H1 (cell line): ENCODE data around the gene CNOT1. TPM values are rescaled to one million over a fixed set of nuclear protein-coding genes. Genes with fewer than 3 reads are reported as not detected.
A peak's percentile ranks its signal among the peaks of the same experiment; 100 is the strongest.

Experiments
- CTCF ChIA-PET: fragments of 300-600 bp; sonication (Branson Sonifier 250); formaldehyde crosslinking; loops from one replicate; lab custom pipeline; 2021; ENCODE audit not compliant: partially characterized antibody; lab: Charles Lee
- POLR2A ChIA-PET: fragments of 300-600 bp; sonication (Branson Sonifier 250); formaldehyde crosslinking; loops from one replicate; lab custom pipeline; 2021; ENCODE audit warnings: inconsistent platforms; ENCODE audit not compliant: partially characterized antibody; lab: Charles Lee
- DNase-seq, 2 experiments: peaks; one replicate each; pipeline versions ENCODE4 v3.0.0 to v3.0.0-alpha.2; 2010 to 2022; ENCODE audit warnings: low spot score in 2 of 2, low read depth in 1 of 2, mixed read lengths in 1 of 2
- FAIRE-seq: peaks from 2 replicates; lab custom pipeline; 2011; peaks lifted over from hg19 to GRCh38; lab: Jason Lieb, UNC
- H2AFZ ChIP-seq: 2 replicates; pipeline ENCODE4 v1.8.1; 2012; ENCODE audit warnings: low read length, inconsistent platforms
- H2AK5ac ChIP-seq: 2 replicates; pipeline ENCODE4 v1.6.1; 2013; ENCODE audit warnings: low read depth, low read length
- H2BK120ac ChIP-seq: replicated peaks from 2 replicates; pipeline ENCODE3; 2013; ENCODE audit warnings: low read depth, low read length, inconsistent platforms
- H2BK12ac ChIP-seq: 2 replicates; pipeline ENCODE4 v1.6.1; 2013; ENCODE audit warnings: low read depth, low read length
- H2BK15ac ChIP-seq: 2 replicates; pipeline ENCODE4 v1.6.1; 2013; ENCODE audit warnings: low read length
- H2BK20ac ChIP-seq: 2 replicates; pipeline ENCODE4 v1.6.1; 2013; ENCODE audit warnings: low read length
- H2BK5ac ChIP-seq: 2 replicates; pipeline ENCODE4 v1.6.1; 2013; ENCODE audit warnings: low read depth, low read length
- H3K14ac ChIP-seq: 2 replicates; pipeline ENCODE4 v1.6.1; 2013; ENCODE audit warnings: inconsistent platforms; ENCODE audit not compliant: insufficient read length
- H3K18ac ChIP-seq: 2 replicates; pipeline ENCODE4 v1.6.1; 2013; ENCODE audit warnings: low read length; ENCODE audit errors: extremely low read depth
- H3K23ac ChIP-seq: 2 replicates; pipeline ENCODE4 v1.6.1; 2013; ENCODE audit warnings: inconsistent platforms; ENCODE audit not compliant: insufficient read length
- H3K23me2 ChIP-seq: 2 replicates; pipeline ENCODE4 v1.6.1; 2013; ENCODE audit warnings: low read depth, low read length
- H3K27ac ChIP-seq: 2 replicates; pipeline ENCODE4 v1.6.1; 2011; ENCODE audit warnings: low read depth, low read length, inconsistent platforms
- H3K27me3 ChIP-seq, 4 experiments: replicated peaks in 1 of 4; 1 replicate in 1 of 4; 2 replicates in 3 of 4; pipeline versions ENCODE4 v1.6.1 to v1.8.1; 2011 to 2013; ENCODE audit warnings: low read length in 3 of 4, mild to moderate bottlenecking in 3 of 4, inconsistent platforms in 2 of 4, mixed read lengths in 2 of 4, moderate library complexity in 1 of 4; ENCODE audit not compliant: control insufficient read depth in 3 of 4, insufficient read depth in 3 of 4; ENCODE audit errors: extremely low read depth in 1 of 4
- H3K36me3 ChIP-seq, 4 experiments: 2 replicates each; pipeline versions ENCODE4 v1.6.1 to v1.8.1; 2011 to 2013; ENCODE audit warnings: mild to moderate bottlenecking in 4 of 4, low read length in 3 of 4, moderate library complexity in 2 of 4, control low read depth in 1 of 4, inconsistent platforms in 1 of 4; ENCODE audit not compliant: insufficient read depth in 4 of 4, control insufficient read depth in 2 of 4
- H3K4ac ChIP-seq: replicated peaks from 2 replicates; pipeline ENCODE3; 2013; ENCODE audit warnings: low read length, low read depth, mixed read lengths, inconsistent platforms; ENCODE audit not compliant: insufficient read length
- H3K4me1 ChIP-seq, 4 experiments: replicated peaks in 1 of 4; 1 replicate in 1 of 4; 2 replicates in 3 of 4; pipeline versions ENCODE4 v1.6.1 to v1.8.1; 2011 to 2013; ENCODE audit warnings: low read length in 3 of 4, inconsistent platforms in 2 of 4, mixed read lengths in 1 of 4; ENCODE audit not compliant: insufficient read depth in 4 of 4, control insufficient read depth in 3 of 4
- H3K4me2 ChIP-seq, 2 experiments: 2 replicates each; pipeline versions ENCODE4 v1.6.1 to v1.8.1; 2011 to 2013; ENCODE audit warnings: low read depth in 2 of 2, low read length in 2 of 2, control low read depth in 1 of 2, inconsistent platforms in 1 of 2, mild to moderate bottlenecking in 1 of 2; ENCODE audit not compliant: insufficient read depth in 1 of 2
- H3K4me3 ChIP-seq, 4 experiments: fragments of 200-600, 300-600 bp in 1 of 4; sonication (generic), shearing (Covaris generic), sonication (Bioruptor Twin) in 1 of 4; 2 replicates each; pipeline versions ENCODE4 v1.5.1 to v1.8.1; 2011 to 2016; ENCODE audit warnings: low read length in 4 of 4, low read depth in 3 of 4, control low read depth in 2 of 4, inconsistent platforms in 2 of 4, mild to moderate bottlenecking in 2 of 4, mixed read lengths in 1 of 4, moderate library complexity in 1 of 4; ENCODE audit not compliant: insufficient read depth in 2 of 4; ENCODE audit errors: extremely low read depth in 1 of 4
- H3K56ac ChIP-seq: replicated peaks from 2 replicates; pipeline ENCODE3; 2013; ENCODE audit warnings: low read depth, mild to moderate bottlenecking, mixed read lengths, low read length, inconsistent platforms; ENCODE audit not compliant: insufficient read length
- H3K79me1 ChIP-seq: 2 replicates; pipeline ENCODE4 v1.6.1; 2013; ENCODE audit warnings: low read depth, low read length, control low read depth
- H3K79me2 ChIP-seq, 2 experiments: 2 replicates each; pipeline versions ENCODE4 v1.6.1 to v1.8.1; 2012 to 2013; ENCODE audit warnings: low read length in 2 of 2, mild to moderate bottlenecking in 2 of 2, inconsistent platforms in 1 of 2; ENCODE audit not compliant: insufficient read depth in 2 of 2, control insufficient read depth in 1 of 2
- H3K9ac ChIP-seq, 4 experiments: replicated peaks in 1 of 4; 1 replicate in 1 of 4; 2 replicates in 3 of 4; pipeline versions ENCODE4 v1.6.1 to v1.8.1; 2011 to 2013; ENCODE audit warnings: low read depth in 3 of 4, low read length in 3 of 4, control low read depth in 2 of 4, mild to moderate bottlenecking in 2 of 4, moderate library complexity in 2 of 4, inconsistent platforms in 1 of 4; ENCODE audit errors: extremely low read depth in 1 of 4
- H3K9me3 ChIP-seq, 2 experiments: 2 replicates each; pipeline versions ENCODE4 v1.6.1 to v1.8.1; 2012 to 2013; ENCODE audit warnings: mild to moderate bottlenecking in 2 of 2, moderate library complexity in 2 of 2, control low read depth in 1 of 2, inconsistent platforms in 1 of 2, low read depth in 1 of 2, low read length in 1 of 2, mixed read lengths in 1 of 2; ENCODE audit not compliant: insufficient read depth in 2 of 2
- H4K20me1 ChIP-seq, 2 experiments: replicated peaks in 1 of 2; 2 replicates each; pipeline versions ENCODE3 to v1.8.1; 2011 to 2013; ENCODE audit warnings: inconsistent platforms in 2 of 2, low read length in 2 of 2, mild to moderate bottlenecking in 1 of 2; ENCODE audit not compliant: insufficient read depth in 2 of 2, control insufficient read depth in 1 of 2
- H4K5ac ChIP-seq: 2 replicates; pipeline ENCODE4 v1.6.1; 2013; ENCODE audit warnings: low read length, low read depth, mixed read lengths, inconsistent platforms; ENCODE audit not compliant: insufficient read length
- H4K8ac ChIP-seq: 2 replicates; pipeline ENCODE4 v1.8.0; 2013; ENCODE audit warnings: mild to moderate bottlenecking, moderate library complexity, low read length, inconsistent platforms; ENCODE audit not compliant: insufficient read depth; ENCODE audit errors: extremely low read depth
- H4K91ac ChIP-seq: replicated peaks from 2 replicates; pipeline ENCODE3; 2013; ENCODE audit warnings: low read length, mixed read lengths, inconsistent platforms; ENCODE audit not compliant: insufficient read length
- MAFK ChIP-seq: IDR thresholded peaks from 2 replicates; pipeline ENCODE4 v1.6.1; 2012; ENCODE audit warnings: low read depth, mild to moderate bottlenecking, improper control_type of control experiment, low read length
- RXRA ChIP-seq: IDR thresholded peaks from 2 replicates; pipeline ENCODE4 v1.6.1; 2011; ENCODE audit warnings: low read depth, mild to moderate bottlenecking, low read length, moderate library complexity; ENCODE audit not compliant: insufficient read depth
- SP4 ChIP-seq: IDR thresholded peaks from 2 replicates; pipeline ENCODE4 v1.6.1; 2012; ENCODE audit warnings: low read length, inconsistent platforms
- WGBS, 2 experiments: shearing (Covaris generic) in 1 of 2; methylation state at CpG; one replicate each; pipeline versions ENCODE4 v1.1.6 to v1.1.7; 2013 to 2015; ENCODE audit warnings: low lambda C conversion rate in 2 of 2, mixed read lengths in 2 of 2, inconsistent platforms in 1 of 2, low coverage in 1 of 2, missing lambda C conversion rate in 1 of 2; ENCODE audit not compliant: insufficient replicate concordance in 2 of 2, insufficient coverage in 1 of 2, insufficient read length in 1 of 2; ENCODE audit errors: extremely low coverage in 1 of 2, missing lambda C conversion rate in 1 of 2; 5-methylcytosine and 5-hydroxymethylcytosine counted together
- polyA plus RNA-seq, 7 experiments: library from polyadenylated mRNA; depleted of rRNA in 3 of 7; stranded (reverse) in 5 of 7; unstranded in 2 of 7; fragments of >200 nt in 5 of 7; fragments of 200-250 nt in 2 of 7; gene quantifications; 1 replicate in 5 of 7; 2 replicates in 1 of 7; 4 replicates in 1 of 7; pipeline versions ENCODE4 v1.2.1 to v1.2.3, GENCODE V29; 2011 to 2013; ENCODE audit warnings: missing spikeins in 2 of 7, mixed read lengths in 2 of 7
- total RNA-seq: library from RNA; stranded (reverse); fragmentation: NEBNext Ultra II Directional; extraction: Animal tissue kit (Norgen Biotek cat#: 25700); gene quantifications from 2 replicates; pipeline ENCODE4 v1.2.1, GENCODE V29; 2021

Gene CNOT1
- total and polyA plus RNA-seq, 2 of the 8 experiments (the other 6 are each of a cell fraction or from before 2014, with no cell fraction given), result 306 to 319 TPM

- Histone ChIP-seq H4K5ac (no peak overlapping the region), H3K18ac (no peak overlapping the region), H3K4me2 (no peak overlapping the region), H3K4ac (no peak overlapping the region), H3K23me2 (no peaks in the 10 kb centered on the region), H2BK20ac (no peak overlapping the region), H3K36me3 (peaks cover 41 to 99% (median 83%) of the 10 kb centered on the region in 4 experiments), H3K4me3 (no peak overlapping the region), H2BK5ac (no peak overlapping the region), H3K9me3 (no peaks in the 10 kb centered on the region), H3K23ac (no peak overlapping the region), H2AK5ac (no peak overlapping the region), H3K9ac (no peak overlapping the region; a peak in 1 of 7 replicates), H3K27me3 (no peaks in the 10 kb centered on the region), H3K4me1 (no peaks in the 10 kb centered on the region), H4K91ac (no peak overlapping the region), H2BK120ac (no peak overlapping the region), H2BK15ac (no peak overlapping the region), H3K27ac (0 out of 2 replicates have a peak overlapping the region, but pooled peaks have one; percentile 19), H3K56ac (no peak overlapping the region), H4K20me1 (peaks cover 2 to 4% of the 10 kb centered on the region in 2 experiments), H3K79me1 (no peaks in the 10 kb centered on the region), H2AFZ (no peak overlapping the region), H3K79me2 (0 out of 4 replicates have a peak, but pooled peaks cover 0 to 2% of the 10 kb centered on the region in 2 experiments), H3K14ac (no peak overlapping the region), H2BK12ac (no peak overlapping the region), H4K8ac (no peak overlapping the region)
- ChIA-PET CTCF (interaction anchor here (0.8 to 2.0 kb wide), 4 partner anchors 24 to 212 kb away, joined by 3 to 6 read pairs (median 4); no protein-coding TSS in a partner anchor), POLR2A (interaction anchor here (1.2 to 1.8 kb wide), 3 partner anchors 10 to 42 kb away, joined by 3 to 5 read pairs (median 4); no protein-coding TSS in a partner anchor)
- FAIRE-seq (no peak), DNase-seq (no peak)
- WGBS, 2 experiments, result 96% methylated on average over 8 of the region's 8 CpGs; no CpG with 5 or more reads in 1 of the 2 experiments
- TF ChIP-seq RXRA, result no peak
- TF ChIP-seq SP4, result no peak
- no peak for TF ChIP-seq MAFK
These were observed 85.9 kb downstream of the CNOT1 start for GRCh38 chr16:58543685-58544084.
